A673 (cell line): Measurements from ENCODE around the gene C1orf141. TPM values are rescaled to one million over a fixed set of nuclear protein-coding genes. Genes with fewer than 3 reads are reported as not detected.
"Not testable (repeated sequence)": the region's sequence is repeated elsewhere in the genome, so short reads cannot be mapped to it uniquely, and the experiment has no call there.

Experiments used
- BruUV-seq: library from RNA; stranded (reverse); fragments of 400-500 nt; replicated peaks from 2 replicates; lab custom pipeline; 2021; lab: Mats Ljungman, UMichigan
- CTCF ChIA-PET: fragments of 300-600 bp; sonication (Branson Sonifier 250); formaldehyde crosslinking; loops from one replicate; lab custom pipeline; 2022; ENCODE audit warnings: antibody characterized with exemption; lab: Charles Lee
- POLR2A ChIA-PET: fragments of 300-600 bp; sonication (Branson Sonifier 250); formaldehyde crosslinking; loops from one replicate; lab custom pipeline; 2022; ENCODE audit warnings: antibody characterized with exemption; ENCODE audit not compliant: low non-redundant PET; lab: Charles Lee
- DNase-seq: peaks from one replicate; pipeline ENCODE4 v3.0.0-alpha.2; 2015; ENCODE audit warnings: low spot score
- H3K27ac ChIP-seq: fragments of 200-600 bp; sonication (generic); 2 replicates; pipeline ENCODE4 v1.5.1; 2016; ENCODE audit warnings: mixed run types, low read depth, mild to moderate bottlenecking, mixed read lengths, antibody characterized with exemption, low read length; ENCODE audit not compliant: poor library complexity, severe bottlenecking
- H3K27me3 ChIP-seq: fragments of 200-600 bp; sonication (generic); replicated peaks from 2 replicates; pipeline ENCODE4 v1.6.1; 2017; ENCODE audit warnings: mixed run types, low read depth, mild to moderate bottlenecking, mixed read lengths, antibody characterized with exemption, low read length; ENCODE audit not compliant: insufficient read depth, poor library complexity
- H3K36me3 ChIP-seq: fragments of 200-600 bp; sonication (generic); 2 replicates; pipeline ENCODE4 v1.6.1; 2016; ENCODE audit warnings: mixed run types, mild to moderate bottlenecking, mixed read lengths, antibody characterized with exemption, low read length; ENCODE audit not compliant: insufficient read depth, poor library complexity, severe bottlenecking
- H3K4me1 ChIP-seq: fragments of 200-600 bp; sonication (generic); 2 replicates; pipeline ENCODE4 v1.6.1; 2017; ENCODE audit warnings: mixed run types, mild to moderate bottlenecking, mixed read lengths, antibody characterized with exemption, low read length; ENCODE audit not compliant: insufficient read depth, poor library complexity, severe bottlenecking
- H3K4me3 ChIP-seq: fragments of 200-600 bp; sonication (generic); 2 replicates; pipeline ENCODE4 v1.5.1; 2016; ENCODE audit warnings: low read depth, mixed run types, mild to moderate bottlenecking, mixed read lengths, low read length; ENCODE audit not compliant: poor library complexity, severe bottlenecking
- H3K9me3 ChIP-seq: fragments of 200-600 bp; sonication (generic); 2 replicates; pipeline ENCODE4 v1.6.1; 2016; ENCODE audit warnings: mixed run types, low read depth, mild to moderate bottlenecking, mixed read lengths, antibody characterized with exemption, low read length; ENCODE audit not compliant: poor library complexity, severe bottlenecking
- CTCF ChIP-seq: fragments of 300-800, 200-600 bp; sonication (generic); conservative IDR thresholded peaks from 2 replicates; pipeline ENCODE4 v1.5.1; 2017; ENCODE audit warnings: low read depth, mild to moderate bottlenecking, antibody characterized with exemption, low read length, moderate library complexity, mixed read lengths
- EZH2 ChIP-seq: fragments of 200-600 bp; sonication (generic); IDR thresholded peaks from 2 replicates; pipeline ENCODE4 v1.6.1; 2017; ENCODE audit warnings: borderline replicate concordance, low read depth, mild to moderate bottlenecking, mixed read lengths, antibody characterized with exemption, low read length; ENCODE audit not compliant: poor library complexity, severe bottlenecking
- intact Hi-C: fragments of 100-400 bp; cut with micrococcal nuclease; formaldehyde crosslinking; loops from one replicate; pipeline ENCODE4 v1.10.0; 2022; ENCODE audit not compliant: unreplicated experiment
- total RNA-seq: library from RNA; stranded (reverse); gene quantifications from 2 replicates; pipeline ENCODE4 v1.2.3, GENCODE V29; 2021

The C1orf141 gene
- total RNA-seq, 1 experiment from 2014 or later: not detected

GRCh38 chr1:67072749-67073148 is 62.0 kb downstream of the C1orf141 start:
- intact Hi-C loops: no loop called here
- TF ChIP-seq CTCF (no peak), EZH2 (no peak)
- Histone ChIP-seq H3K4me3 (no peak overlapping the region), H3K27ac (no peak overlapping the region), H3K27me3 (no peaks in the 10 kb centered on the region), H3K4me1 (no peaks in the 10 kb centered on the region), H3K36me3 (no peaks in the 10 kb centered on the region), H3K9me3 (no peaks in the 10 kb centered on the region)
- no peak for DNase-seq
- ChIA-PET POLR2A (no interaction called here), CTCF (no interaction called here)
- BruUV-seq: no TSS peak

- H3K4me1 ChIP-seq, BruUV-seq, intact Hi-C loops, POLR2A ChIA-PET, H3K9me3 ChIP-seq, H3K27me3 ChIP-seq, H3K4me3 ChIP-seq, CTCF ChIA-PET, DNase-seq, H3K27ac ChIP-seq, H3K36me3 ChIP-seq: not testable (repeated sequence)
Measured at GRCh38 chr1:67067655-67068054, 67.1 kb downstream of the C1orf141 start.

- intact Hi-C loops: no loop called here
- H3K27ac ChIP-seq: no peak overlapping the region
Measured at GRCh38 chr1:67062412-67062811, 72.4 kb downstream of the C1orf141 start.

More at GRCh38 chr1:67062412-67062811, 72.4 kb downstream of the C1orf141 start:
- no peaks in the 10 kb centered on the region for H3K36me3 ChIP-seq
- TF ChIP-seq EZH2: no peak
- no peak for TF ChIP-seq CTCF
- no peaks in the 10 kb centered on the region for H3K27me3 ChIP-seq
- no peaks in the 10 kb centered on the region for H3K4me1 ChIP-seq
- no TSS peak for BruUV-seq
- no peak overlapping the region for H3K4me3 ChIP-seq
- ChIA-PET CTCF (no interaction called here), POLR2A (no interaction called here)
- no peak for DNase-seq
- no peaks in the 10 kb centered on the region for H3K9me3 ChIP-seq
